Erythroblast (primary cell): ENCODE results near the gene LCE1F.

Source experiments
- DNase-seq, 2 experiments: peaks; one replicate each; lab custom pipeline; 2025; lab: John Stamatoyannopoulos, UW
- GATA1 ChIP-seq: IDR thresholded peaks from 2 replicates; pipeline ENCODE4 v1.6.1; 2011; ENCODE audit warnings: low read depth, mild to moderate bottlenecking, control low read depth, low read length, moderate library complexity
- POLR2A ChIP-seq: IDR thresholded peaks from 2 replicates; pipeline ENCODE4 v1.6.1; 2011; ENCODE audit warnings: mild to moderate bottlenecking, low read length

LCE1F gene, protein sequence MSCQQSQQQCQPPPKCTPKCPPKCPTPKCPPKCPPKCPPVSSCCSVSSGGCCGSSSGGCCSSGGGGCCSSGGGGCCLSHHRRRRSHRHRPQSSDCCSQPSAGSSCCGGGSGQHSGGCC

DNA sequence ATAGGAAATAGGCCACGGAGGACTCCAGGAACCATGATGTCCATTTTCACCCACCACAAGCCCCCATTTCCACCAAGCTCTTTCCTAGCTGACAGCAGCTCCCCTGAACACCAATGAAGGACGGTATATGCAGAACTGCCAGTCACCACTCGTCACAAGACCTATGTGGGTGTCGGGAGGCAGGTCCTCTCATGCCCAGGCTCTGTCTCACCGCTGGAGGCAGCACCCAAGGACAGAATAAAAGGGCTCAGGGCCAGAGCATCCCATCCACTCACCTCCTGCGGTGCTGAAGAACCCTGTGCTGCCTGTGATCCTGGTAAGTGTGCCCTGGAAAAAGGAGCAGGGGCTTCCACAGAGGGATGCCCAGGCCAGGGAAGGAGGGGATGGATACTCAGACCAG is at the start of gene LCE1F:
Gene LCE1F, plus strand, starts transcription at position 266 of the 400 bp plus-strand sequence. CDS start 1,232 bp downstream, outside the sequence.
- no peak for DNase-seq

DNA sequence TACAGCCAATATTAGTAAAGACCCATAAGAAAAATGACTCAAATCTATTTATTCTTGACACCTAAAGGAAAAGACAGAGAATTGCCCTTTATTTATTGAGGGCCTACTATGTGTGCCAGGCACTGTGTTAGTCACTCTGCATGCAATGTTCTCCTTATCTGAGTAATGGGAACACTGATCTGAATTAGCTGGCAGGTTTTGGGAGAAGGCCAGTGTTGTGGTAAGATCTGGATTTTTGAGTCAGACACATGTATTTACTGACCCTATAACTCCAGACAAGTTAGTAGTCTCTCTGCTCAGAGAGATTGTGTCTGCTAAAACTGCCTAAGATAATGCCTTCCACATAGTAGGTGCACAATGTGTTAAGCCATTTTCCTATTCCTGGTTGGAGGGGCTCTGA is 49.7 kb upstream of the LCE1F start:
- TF ChIP-seq POLR2A, result no peak
- no peak for TF ChIP-seq GATA1
- no peak for DNase-seq

More for the DNA sequence above, at the start of gene LCE1F:
- TF ChIP-seq POLR2A, result no peak
- no peak for TF ChIP-seq GATA1

DNA sequence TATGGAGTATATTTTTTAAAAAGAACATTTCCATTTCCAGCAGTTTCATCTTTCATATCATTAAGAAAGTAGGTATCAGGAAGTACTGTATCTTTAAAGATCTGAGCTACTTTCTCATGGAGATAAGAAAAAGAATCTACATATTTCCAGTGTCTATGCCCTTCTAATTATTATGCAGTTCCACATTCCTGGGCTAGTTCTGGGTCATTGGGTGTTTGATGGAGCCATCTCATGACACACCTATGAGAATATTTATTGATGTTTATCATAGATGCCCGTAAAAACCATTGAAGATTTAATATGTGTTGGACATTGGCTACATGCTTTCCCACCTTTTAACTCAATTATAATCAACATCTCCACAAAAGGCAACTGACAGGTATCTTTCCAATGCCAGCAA is 46.0 kb upstream of the LCE1F start:
- TF ChIP-seq POLR2A, result no peak
- no peak for TF ChIP-seq GATA1
- no peak for DNase-seq

DNA sequence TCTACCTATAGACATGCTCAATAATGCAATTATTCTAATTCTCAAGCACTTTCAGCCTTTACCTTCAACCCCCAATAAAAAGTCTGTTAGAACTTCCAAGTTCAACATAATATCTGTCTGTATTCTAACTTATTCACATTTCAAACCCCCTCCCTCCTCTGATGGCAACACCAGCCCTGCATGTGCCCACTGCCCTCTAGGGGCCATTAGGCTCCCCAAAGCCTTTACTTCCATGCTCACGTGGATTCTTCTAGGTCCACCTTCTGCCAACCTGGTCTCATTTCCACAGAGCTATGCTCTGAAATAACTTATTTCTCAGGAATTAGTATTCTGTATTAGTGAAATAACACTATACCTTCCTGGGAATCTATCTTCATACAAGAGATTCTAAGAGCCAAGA is 39.3 kb upstream of the LCE1F start:
- TF ChIP-seq GATA1 (no peak), POLR2A (no peak)
- DNase-seq, result no peak

DNA sequence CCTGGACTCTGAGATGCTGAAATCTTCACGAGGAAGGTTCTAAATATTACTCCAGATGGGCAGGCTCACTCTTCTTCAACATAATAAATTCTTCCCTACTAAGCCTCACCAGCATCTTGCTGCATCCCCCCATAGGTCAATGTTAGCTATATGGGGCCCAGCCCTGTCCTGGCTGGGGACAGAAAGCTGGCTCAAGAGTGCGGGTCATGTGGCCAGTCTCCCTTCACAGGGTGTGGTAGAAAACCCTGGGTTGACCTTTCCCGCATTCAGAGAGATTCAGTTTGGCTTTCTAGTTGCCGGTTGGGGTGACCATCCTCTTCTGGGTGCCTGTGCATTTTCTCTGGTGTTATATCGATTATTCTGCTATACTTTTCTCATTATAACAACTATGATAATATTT is 36.9 kb upstream of the LCE1F start:
- TF ChIP-seq GATA1, result no peak
- no peak for DNase-seq

DNA sequence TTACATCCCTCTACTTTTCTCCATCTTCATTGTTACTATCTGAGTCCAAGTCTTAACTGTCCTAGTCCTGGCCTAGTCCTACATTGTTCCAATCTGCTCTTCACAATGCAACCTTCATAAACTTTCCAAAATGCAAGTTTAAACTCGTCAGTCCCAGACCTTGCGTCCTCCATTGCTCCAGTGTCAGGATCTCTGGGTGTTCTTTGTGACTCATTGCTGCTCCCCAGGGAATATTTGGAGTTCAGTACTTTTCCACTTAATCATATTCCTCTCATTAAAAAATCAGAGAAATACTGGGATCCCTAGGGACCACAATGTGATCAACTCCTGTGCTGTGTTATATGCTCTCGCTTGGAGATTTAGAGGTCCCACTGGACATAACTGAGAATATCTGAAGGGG is 35.1 kb upstream of the LCE1F start:
- no peak for TF ChIP-seq POLR2A
- TF ChIP-seq GATA1, result no peak
- no peak for DNase-seq

DNA sequence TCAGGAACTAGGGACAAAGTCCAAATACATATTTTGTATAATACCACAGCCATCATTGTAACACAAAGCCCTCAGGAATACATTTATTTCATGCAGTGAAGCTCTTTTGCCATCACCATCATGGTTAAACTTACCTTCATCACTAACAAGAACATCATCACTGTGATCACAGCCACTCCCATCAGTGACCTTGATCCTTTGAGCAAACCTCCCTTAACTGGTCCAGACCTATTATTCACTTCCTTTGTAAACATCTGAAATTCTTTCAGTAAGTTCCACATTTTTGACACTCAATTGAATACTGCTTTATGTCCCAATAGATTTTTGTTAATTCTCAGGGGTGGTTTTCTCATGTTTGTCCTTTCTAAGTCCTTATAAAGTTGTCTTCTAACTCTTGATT is 33.3 kb upstream of the LCE1F start:
- TF ChIP-seq GATA1 (no peak), POLR2A (no peak)
- no peak for DNase-seq

DNA sequence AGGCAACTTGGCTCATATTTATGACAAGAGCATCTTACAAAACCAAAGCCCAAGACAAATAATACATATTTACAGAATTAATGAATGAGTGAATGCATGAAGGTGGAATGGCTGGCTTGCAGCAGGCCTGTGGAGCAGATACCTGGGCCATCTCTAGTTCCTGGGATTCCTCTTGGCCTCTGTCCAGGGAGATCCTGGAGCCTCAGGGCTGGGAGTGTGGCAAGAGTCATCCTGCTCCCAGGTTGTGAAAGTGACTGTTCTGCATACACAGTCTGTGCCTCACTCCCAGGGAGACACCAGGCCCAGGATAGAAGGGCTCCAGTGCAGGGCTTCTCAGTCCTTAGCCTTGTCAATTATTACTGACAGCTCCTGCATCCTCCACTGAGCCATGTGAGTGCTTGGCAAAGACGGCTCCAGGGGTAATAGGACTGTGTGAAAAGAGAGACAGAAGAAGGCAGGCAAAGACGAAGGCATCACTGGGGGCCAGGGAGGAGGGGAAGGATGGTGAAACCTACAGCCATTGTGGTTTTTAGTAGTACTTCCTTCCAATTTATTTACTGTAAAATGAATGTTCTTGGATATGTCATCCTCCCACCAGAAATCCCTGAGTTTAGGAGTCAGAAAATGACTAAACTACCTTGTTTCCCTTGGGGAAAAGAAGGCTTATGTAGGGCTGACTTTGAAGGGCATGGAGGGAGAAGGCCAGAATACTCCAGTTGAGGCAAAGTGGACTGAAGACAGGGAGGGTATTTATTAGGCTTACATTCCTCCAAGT is 31.4 kb upstream of the LCE1F start:
- TF ChIP-seq GATA1, result no peak
- no peak for DNase-seq

DNA sequence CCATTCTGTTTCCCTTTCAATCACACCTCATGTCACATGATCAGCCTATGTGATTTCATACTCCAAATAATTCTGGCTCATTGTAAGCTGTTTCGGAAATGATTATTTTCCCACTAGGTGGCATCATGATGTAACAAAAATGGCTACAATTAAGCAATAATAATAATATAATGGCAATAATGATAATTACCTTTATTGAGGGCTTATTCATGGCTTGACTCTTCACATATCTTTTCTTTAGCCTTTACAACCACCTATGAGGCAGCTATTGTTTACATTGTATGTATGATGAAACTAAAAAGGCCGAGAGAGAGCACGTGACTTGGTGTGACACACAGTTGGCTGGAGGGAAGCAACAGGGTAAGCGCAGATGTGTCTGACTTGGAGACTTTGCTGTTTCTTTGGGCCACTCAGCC is 29.6 kb upstream of the LCE1F start:
- TF ChIP-seq POLR2A (no peak), GATA1 (no peak)

DNA sequence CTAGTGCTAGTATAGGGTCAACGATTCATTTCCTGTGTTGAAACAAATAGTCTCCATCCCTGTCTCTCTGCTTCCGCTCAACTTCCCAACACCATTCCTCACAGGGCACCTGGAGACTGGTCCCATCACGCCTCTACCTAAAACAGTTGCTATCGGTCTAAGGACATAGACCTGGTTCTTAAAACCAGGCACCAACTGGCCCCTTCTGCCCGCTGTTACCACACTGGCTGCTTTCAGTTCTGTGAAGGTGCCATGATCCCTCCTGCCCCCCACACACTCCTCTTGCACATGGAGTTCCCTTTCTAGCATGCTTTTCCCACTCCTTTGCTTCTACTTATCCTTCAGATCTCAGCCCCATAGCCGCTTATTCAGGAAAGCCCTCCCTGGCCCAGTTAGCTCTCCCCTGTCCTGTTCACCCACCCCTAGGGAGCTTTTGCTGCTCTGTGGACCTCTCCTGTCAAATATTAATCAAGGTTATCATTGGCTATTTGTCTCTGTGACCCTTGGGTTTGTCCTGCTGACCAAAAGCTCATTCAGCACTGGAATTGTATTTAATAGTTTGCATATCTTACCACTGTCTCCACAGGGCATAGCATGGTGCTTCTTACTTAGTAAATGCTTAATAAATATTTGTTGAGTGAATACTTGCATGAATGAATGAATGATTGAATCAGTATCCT is 29.0 kb upstream of the LCE1F start:
- no peak for TF ChIP-seq GATA1
- no peak for TF ChIP-seq POLR2A

More for the DNA sequence above, 29.6 kb upstream of the LCE1F start:
- DNase-seq, result no peak

DNA sequence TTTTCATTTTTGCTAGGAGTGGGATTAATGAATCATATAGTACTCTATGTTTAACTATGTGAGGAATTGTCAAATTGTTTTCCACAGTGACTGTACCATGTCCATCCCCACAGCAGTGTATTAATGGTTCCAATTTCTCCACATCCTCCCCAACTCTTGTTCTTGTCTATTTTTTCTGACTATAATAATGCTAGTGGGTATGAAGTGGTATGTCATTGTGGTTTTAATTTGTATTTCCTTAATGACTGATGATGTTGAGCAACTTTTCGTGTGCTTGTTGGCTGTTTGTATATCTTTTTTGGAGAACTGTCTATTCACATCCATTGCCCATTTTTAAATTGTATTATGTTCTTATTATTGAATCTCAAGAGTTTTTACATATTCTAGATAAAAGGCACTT is 27.1 kb upstream of the LCE1F start:
- TF ChIP-seq POLR2A (no peak), GATA1 (no peak)
- no peak for DNase-seq

More for the DNA sequence above, 29.0 kb upstream of the LCE1F start:
- DNase-seq, result no peak

DNA sequence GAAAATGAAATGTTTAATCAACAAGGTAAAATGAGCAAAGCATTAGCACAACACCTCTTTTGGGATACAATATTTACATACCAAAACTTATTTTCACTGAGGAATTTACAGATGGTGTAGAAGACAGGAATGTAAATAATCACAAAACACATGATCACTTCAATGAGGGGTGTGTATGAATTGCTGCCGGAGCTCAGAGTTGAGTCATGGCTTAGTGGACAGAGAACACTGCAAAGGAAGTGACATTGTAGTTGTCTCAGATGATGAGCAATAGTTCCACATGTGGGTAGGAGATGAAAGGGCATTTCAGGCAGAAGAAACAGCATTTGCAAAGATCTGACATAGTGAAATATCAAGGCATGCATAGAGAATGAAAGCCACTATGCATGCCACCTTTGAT is 22.7 kb upstream of the LCE1F start:
- DNase-seq, result no peak
- no peak for TF ChIP-seq POLR2A
- TF ChIP-seq GATA1, result no peak

DNA sequence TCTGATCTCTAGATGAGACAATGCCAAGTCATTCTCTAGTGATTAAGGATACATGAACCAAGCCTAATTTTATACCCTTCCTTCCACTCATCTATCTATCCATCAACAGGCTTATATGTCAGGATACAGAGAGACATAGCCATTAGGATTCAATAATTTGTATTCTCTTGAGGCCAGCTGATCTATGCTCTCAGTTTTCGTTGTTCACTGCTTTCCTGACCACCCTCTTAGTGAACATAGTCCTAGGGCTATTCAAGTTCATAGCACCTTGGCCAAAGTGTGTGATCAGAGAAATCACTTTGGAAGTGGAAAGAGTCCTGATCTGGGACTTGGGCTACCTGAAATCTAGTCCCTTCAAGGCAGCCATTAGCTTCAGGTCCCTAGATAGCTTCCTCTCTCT is 21.4 kb upstream of the LCE1F start:
- TF ChIP-seq POLR2A (no peak), GATA1 (no peak)
- no peak for DNase-seq

DNA sequence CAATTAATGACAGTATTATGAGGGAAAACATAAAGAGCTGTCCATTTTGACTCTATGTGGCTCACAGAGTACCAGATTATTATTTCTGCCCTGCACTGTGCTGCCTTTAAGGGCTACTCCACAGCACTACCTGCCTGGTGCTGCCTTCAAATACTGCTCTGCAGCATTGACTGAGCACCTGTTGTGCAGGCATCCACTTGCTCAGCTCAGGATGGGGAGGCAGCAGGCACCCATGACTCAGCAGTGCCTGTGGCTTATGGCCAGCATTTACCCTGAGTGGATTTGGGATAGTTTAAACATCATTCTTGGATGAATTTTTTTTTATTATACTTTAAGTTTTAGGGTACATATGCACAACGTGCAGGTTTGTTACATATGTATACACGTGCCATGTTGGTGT is 18.1 kb upstream of the LCE1F start:
- no peak for DNase-seq
- TF ChIP-seq GATA1, result no peak

DNA sequence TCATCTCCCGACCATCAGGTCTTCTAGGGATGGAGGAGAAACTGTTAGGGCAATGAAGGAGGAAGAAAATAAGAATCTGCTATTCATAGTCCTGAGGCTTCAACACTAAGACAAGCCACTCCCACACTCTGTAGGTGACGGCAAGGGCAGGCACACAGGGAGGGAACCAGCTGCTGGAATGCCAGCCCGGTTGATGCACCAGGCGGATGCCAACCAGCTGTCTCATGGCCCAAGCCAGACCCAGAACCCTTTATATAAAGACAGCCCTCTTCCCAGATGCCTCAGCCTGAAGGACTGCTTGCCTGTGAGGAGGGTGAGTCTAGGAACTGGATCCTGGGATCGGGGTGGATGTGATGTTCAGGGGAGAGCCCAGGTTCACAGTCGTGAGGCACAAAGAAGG is 17.2 kb upstream of the LCE1F start, which contains the start of gene KPRP:
Gene KPRP, plus strand, starts transcription at position 279 of the 400 bp plus-strand sequence. CDS start 1,564 bp downstream, outside the sequence.
- TF ChIP-seq POLR2A (no peak), GATA1 (no peak)
- no peak for DNase-seq
